Measurements from ENCODE around the gene MAPKAP1. TPM values are rescaled to one million over a fixed set of nuclear protein-coding genes. Genes with fewer than 3 reads are reported as not detected.

MAPKAP1 gene
- polyA plus RNA-seq, 1 donor from 2014 or later: 57.5 TPM

DNA sequence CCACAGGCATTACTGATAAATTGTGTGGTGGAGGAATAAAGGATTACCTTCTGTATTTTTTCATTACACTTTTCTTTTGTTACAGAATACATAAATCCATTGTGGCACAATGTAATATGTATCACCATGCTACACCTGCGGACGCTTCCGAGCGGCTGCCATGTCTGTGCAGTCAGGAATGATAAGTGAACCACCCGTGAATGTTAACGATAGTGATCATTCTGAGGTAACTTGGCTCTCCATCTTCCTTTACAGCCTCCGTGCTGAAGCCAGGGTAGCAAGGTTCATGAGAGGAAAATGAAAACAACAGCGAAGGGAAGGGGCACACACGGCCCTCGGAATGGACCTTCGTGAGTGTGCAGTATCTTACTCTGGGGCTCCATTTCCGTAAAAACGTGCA is 161.2 kb downstream of the MAPKAP1 start:
- H3K27ac ChIP-seq (ENCODE audit: low read length): no peak overlapping the region
- no peaks in the 10 kb centered on the region for H3K9me2 ChIP-seq (ENCODE audit: insufficient read depth, low read length)
- H2AFZ ChIP-seq (ENCODE audit: low read depth, low read length): no peak overlapping the region
- H3K4me2 ChIP-seq (ENCODE audit: low read length): no peak overlapping the region
- H3K36me3 ChIP-seq (ENCODE audit: insufficient read depth, low read length): no peaks in the 10 kb centered on the region
- H3K9ac ChIP-seq (ENCODE audit: low read length): no peak overlapping the region
- no peaks in the 10 kb centered on the region for H3K27me3 ChIP-seq (ENCODE audit: insufficient read depth, low read depth, low read length)
- no peak overlapping the region for H3K4me3 ChIP-seq (ENCODE audit: low read length)
- H4K20me1 ChIP-seq (ENCODE audit: insufficient read depth): no peaks in the 10 kb centered on the region
- H3K79me2 ChIP-seq (replicated peaks; ENCODE audit: insufficient read depth, low read length): no peaks in the 10 kb centered on the region
- no peaks in the 10 kb centered on the region for H3K9me3 ChIP-seq (ENCODE audit: low read length)
- TF ChIP-seq TAF1 (IDR thresholded peaks at IDR 0.05; ENCODE audit: low read depth) (no peak), EZH2 (IDR thresholded peaks at IDR 0.05; ENCODE audit: borderline replicate concordance, insufficient read depth, low read length, poor library complexity, severe bottlenecking) (no peak), EP300 (conservative IDR thresholded peaks at IDR 0.05; ENCODE audit: poor library complexity, severe bottlenecking) (no peak), SMC3 (conservative IDR thresholded peaks at IDR 0.05; ENCODE audit: poor library complexity) (no peak), RAD21 (conservative IDR thresholded peaks at IDR 0.05) (no peak), POLR2AphosphoS5 (IDR thresholded peaks at IDR 0.05) (no peak), MXI1 (conservative IDR thresholded peaks at IDR 0.05; ENCODE audit: poor library complexity, severe bottlenecking) (no peak)
- TF ChIP-seq, protein P1, sequence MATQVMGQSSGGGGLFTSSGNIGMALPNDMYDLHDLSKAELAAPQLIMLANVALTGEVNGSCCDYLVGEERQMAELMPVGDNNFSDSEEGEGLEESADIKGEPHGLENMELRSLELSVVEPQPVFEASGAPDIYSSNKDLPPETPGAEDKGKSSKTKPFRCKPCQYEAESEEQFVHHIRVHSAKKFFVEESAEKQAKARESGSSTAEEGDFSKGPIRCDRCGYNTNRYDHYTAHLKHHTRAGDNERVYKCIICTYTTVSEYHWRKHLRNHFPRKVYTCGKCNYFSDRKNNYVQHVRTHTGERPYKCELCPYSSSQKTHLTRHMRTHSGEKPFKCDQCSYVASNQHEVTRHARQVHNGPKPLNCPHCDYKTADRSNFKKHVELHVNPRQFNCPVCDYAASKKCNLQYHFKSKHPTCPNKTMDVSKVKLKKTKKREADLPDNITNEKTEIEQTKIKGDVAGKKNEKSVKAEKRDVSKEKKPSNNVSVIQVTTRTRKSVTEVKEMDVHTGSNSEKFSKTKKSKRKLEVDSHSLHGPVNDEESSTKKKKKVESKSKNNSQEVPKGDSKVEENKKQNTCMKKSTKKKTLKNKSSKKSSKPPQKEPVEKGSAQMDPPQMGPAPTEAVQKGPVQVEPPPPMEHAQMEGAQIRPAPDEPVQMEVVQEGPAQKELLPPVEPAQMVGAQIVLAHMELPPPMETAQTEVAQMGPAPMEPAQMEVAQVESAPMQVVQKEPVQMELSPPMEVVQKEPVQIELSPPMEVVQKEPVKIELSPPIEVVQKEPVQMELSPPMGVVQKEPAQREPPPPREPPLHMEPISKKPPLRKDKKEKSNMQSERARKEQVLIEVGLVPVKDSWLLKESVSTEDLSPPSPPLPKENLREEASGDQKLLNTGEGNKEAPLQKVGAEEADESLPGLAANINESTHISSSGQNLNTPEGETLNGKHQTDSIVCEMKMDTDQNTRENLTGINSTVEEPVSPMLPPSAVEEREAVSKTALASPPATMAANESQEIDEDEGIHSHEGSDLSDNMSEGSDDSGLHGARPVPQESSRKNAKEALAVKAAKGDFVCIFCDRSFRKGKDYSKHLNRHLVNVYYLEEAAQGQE (IDR thresholded peaks at IDR 0.05; ENCODE audit: borderline replicate concordance): no peak
- TF ChIP-seq, protein P2, sequence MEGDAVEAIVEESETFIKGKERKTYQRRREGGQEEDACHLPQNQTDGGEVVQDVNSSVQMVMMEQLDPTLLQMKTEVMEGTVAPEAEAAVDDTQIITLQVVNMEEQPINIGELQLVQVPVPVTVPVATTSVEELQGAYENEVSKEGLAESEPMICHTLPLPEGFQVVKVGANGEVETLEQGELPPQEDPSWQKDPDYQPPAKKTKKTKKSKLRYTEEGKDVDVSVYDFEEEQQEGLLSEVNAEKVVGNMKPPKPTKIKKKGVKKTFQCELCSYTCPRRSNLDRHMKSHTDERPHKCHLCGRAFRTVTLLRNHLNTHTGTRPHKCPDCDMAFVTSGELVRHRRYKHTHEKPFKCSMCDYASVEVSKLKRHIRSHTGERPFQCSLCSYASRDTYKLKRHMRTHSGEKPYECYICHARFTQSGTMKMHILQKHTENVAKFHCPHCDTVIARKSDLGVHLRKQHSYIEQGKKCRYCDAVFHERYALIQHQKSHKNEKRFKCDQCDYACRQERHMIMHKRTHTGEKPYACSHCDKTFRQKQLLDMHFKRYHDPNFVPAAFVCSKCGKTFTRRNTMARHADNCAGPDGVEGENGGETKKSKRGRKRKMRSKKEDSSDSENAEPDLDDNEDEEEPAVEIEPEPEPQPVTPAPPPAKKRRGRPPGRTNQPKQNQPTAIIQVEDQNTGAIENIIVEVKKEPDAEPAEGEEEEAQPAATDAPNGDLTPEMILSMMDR (IDR thresholded peaks at IDR 0.05; ENCODE audit: poor library complexity, severe bottlenecking): no peak
- H3F3A ChIP-seq (ENCODE audit: insufficient read depth, low read length, poor library complexity, severe bottlenecking): no peaks in the 10 kb centered on the region

DNA sequence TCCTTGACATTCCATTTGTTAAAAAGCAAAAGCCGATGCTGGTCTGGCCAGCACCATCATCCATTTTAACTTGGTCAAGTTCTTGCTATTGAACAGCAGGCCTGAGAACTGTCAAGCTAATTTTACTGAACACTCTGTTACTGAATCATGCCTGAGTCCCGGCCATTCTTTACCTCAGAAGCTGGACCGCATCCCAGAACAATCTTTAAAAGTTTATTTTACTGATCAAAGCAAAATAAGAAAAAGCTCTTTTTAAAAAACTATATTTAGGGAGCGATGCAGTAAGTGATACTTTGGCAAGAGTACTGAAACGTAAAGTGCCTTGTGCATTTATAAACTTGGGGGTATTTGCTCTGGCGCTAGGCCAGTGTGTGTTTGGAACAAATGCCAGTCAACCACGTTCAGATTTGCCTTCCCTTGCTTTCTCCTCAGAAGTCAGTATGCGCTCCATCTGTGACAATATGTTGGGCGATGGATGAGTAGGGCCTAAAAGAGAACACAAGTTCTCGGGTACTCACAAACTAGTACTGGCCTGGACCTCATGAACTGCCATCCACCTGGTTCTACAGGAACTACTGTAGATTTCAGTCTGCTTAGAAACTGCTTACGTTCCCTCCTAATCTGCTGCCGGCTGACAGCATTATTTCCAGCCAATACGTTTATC is 161.9 kb downstream of the MAPKAP1 start:
- Histone ChIP-seq H3K4me2 (ENCODE audit: low read length) (no peak overlapping the region), H3K4me3 (ENCODE audit: low read length) (no peak overlapping the region), H3K36me3 (ENCODE audit: insufficient read depth, low read length) (no peaks in the 10 kb centered on the region), H3K27ac (ENCODE audit: low read length) (no peak overlapping the region), H3K9me3 (ENCODE audit: low read length) (no peaks in the 10 kb centered on the region), H4K20me1 (ENCODE audit: insufficient read depth) (no peaks in the 10 kb centered on the region), H3K79me2 (replicated peaks; ENCODE audit: insufficient read depth, low read length) (no peaks in the 10 kb centered on the region), H3K9me2 (ENCODE audit: insufficient read depth, low read length) (no peaks in the 10 kb centered on the region), H2AFZ (ENCODE audit: low read depth, low read length) (no peak overlapping the region), H3K9ac (ENCODE audit: low read length) (no peak overlapping the region), H3K27me3 (ENCODE audit: insufficient read depth, low read depth, low read length) (no peaks in the 10 kb centered on the region), H3F3A (ENCODE audit: insufficient read depth, low read length, poor library complexity, severe bottlenecking) (no peaks in the 10 kb centered on the region)
- TF ChIP-seq EP300 (conservative IDR thresholded peaks at IDR 0.05; ENCODE audit: poor library complexity, severe bottlenecking) (no peak), MXI1 (conservative IDR thresholded peaks at IDR 0.05; ENCODE audit: poor library complexity, severe bottlenecking) (no peak)
